Stimulated activated CD4-positive, alpha-beta T cell treated with anti-CD3 and anti-CD28 coated beads, Interleukin-4, amount 100 ng/mL, for 4 hours (primary cell): Measurements from ENCODE around the gene STK39.

Experiments
- DNase-seq, 2 experiments: peaks; one replicate each; pipeline ENCODE4 v3.0.0-alpha.2; 2020

The STK39 gene

GRCh38 chr2:168155680-168156079 is 91.7 kb downstream of the STK39 start:
- DNase-seq, result no peak

GRCh38 chr2:168155046-168155445 is 92.3 kb downstream of the STK39 start:
- no peak for DNase-seq

- no peak for DNase-seq
These were observed 94.4 kb downstream of the STK39 start for GRCh38 chr2:168152902-168153530.

DNA sequence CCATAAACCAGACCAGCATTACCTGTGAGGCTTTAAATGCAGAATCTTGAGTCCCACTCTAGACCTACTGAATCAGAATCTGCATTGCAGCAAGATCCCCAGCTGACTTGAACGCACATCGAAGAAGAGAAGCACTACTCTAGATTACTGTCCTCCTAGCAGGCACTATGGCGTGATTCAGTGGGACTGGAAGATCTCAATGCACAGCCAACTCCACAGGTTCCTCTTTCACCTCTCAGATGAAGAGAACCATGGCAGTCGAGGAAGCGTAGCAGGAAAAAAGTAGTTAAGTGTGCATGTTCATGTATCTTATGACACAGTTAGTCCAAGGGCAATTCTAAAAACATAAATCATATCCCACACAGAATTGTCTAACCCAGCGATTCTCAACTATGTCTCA is 97.4 kb downstream of the STK39 start:
- no peak for DNase-seq

DNA sequence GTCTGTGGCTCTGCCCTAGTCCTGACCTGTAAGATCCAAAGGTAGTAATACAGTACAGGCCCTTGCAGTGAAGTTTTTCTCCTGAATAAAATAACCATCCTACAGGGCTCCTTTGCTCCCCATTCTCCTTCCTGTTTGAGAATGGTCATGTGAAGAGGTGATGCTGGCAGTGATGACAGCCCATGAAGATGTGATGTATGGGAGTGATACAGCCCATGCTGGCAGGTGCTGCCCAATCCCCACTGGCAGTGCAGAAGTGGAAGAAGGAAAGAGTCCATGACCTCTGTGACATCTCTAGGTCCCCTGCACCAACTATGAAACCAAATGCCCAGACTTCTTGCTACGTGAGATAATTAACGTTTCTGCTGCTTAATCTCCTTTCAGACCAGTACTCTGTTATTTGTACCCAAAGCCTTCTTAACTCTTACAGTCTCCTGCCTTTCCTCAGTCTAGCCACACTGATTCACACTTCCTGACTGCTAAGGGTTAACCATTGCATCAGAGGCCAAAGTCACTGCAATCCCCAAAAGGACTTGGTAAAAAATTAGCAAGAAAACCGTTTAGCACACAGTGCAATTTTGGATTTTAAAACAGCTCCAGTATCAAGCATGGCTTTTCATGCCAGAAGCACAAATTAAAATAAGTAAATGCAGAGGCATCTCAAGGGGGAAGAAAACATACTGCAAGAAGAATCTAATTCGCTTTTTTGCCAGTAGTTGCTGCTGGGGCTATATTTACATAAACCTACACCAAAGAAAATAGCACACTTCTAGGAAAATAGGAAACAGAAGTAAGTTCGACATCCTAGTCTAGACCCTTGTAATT is 98.0 kb downstream of the STK39 start:
- DNase-seq, result no peak

GRCh38 chr2:168147830-168148794 is 99.3 kb downstream of the STK39 start:
- no peak for DNase-seq

GRCh38 chr2:168146892-168147810 is 100.2 kb downstream of the STK39 start:
- DNase-seq, result no peak

GRCh38 chr2:168145426-168146310 is 101.7 kb downstream of the STK39 start:
- DNase-seq, result no peak

DNA sequence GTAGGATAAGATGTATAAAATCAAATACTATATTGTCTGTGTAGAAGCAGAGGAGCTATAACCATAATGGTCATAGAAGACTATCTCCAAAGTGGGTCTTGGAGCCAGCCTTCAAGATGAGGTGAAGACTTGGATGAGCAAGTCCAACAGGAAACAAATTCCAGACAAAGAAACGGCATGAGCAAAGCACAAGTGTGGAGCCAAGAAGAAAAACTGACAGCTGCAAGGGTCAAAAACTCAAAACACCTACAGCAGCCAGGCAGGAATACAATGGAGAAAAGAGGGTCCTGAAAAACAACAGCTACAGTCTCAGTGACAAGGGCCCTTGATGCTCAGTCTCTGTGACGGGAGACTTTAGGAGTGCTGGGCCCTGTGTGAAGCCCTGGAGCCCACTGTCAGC is 102.4 kb downstream of the STK39 start:
- DNase-seq, result no peak

DNA sequence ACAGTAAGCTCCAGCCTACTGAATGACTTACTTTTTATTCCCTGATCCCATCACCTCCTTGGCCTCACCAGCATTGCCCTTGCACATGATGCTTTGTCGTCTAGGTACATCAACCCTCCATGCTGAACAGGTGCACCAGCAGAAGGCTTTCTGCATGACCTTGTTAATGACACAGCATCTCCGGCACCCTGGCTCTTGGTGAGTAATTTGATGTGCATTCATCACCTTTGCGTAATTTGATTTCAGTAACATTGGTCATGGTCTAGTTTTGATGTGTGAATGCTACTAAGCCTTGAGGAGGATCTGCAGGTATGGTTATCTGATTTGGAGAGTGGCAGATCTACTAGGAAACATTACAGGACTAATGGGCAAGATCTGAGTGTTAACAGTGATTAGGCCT is 103.6 kb downstream of the STK39 start:
- DNase-seq, result no peak

DNA sequence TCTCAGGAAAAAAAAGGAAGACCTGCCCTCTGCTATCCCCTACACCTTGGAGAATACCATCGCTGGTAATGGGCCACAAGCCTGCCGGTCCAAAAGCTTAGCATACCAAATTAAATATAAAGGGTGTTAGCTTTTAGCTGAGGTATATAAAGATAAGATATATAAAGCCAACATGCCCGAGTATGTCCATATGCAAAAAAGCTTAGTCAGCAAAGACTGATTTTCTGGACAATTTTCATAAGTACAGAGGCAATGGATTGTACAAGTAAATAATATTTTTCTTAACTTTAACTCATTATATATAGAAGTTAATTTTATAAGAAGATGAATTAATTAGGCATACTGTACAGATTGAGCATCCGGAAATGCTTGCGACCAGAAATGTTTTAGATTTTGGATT is 106.5 kb downstream of the STK39 start:
- DNase-seq, result no peak

GRCh38 chr2:168139852-168140251 is 107.5 kb downstream of the STK39 start:
- DNase-seq, result no peak

- DNase-seq, result no peak
These were observed 108.5 kb downstream of the STK39 start for GRCh38 chr2:168138901-168139300.

DNA sequence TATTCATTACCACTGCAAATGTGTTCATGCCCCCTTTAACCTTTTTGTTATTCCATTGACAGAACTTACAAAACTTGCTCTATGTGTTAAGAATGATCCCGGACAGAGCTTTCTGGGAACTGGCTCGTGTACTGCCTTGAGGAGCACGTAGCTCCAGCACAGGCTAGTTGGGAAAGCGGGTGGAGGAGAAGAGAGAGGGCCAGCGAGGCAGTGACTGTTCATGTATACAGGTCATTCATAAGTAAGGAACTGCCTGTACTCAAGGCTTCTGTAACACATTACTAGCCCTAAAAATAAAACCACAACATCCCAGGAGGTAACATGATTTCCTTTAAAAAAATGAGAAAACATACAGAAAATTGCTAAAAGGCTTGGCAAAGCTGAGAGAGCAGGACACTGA is 109.0 kb downstream of the STK39 start:
- DNase-seq, result no peak

- DNase-seq, result no peak
These were observed 109.8 kb downstream of the STK39 start for GRCh38 chr2:168137510-168138180.

DNA sequence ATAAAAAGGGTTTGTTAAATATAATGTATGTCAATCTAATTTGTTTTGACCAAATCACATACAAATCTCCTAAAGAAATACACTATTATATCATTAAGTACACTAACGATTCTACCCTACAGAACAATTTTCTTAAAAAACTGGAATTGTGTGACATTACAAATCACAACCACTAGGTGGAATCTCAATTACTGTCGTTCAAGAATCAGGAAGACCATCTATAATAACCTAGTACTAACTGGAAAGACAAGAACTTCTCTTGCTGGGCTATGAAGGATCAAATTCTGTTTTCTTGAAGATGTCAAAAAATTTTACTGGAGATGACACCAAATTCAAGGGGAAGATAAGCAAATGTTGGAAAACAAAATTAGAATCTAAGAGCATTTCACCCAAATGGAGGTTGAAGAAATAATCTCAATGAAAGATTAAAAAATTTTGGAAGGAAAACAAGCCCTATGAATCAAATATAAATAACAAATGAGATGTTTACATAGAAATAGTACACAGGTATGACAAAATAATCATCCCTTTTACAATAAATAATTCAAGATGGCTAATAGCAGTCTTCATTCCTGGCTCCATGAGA is 110.9 kb downstream of the STK39 start:
- no peak for DNase-seq

DNA sequence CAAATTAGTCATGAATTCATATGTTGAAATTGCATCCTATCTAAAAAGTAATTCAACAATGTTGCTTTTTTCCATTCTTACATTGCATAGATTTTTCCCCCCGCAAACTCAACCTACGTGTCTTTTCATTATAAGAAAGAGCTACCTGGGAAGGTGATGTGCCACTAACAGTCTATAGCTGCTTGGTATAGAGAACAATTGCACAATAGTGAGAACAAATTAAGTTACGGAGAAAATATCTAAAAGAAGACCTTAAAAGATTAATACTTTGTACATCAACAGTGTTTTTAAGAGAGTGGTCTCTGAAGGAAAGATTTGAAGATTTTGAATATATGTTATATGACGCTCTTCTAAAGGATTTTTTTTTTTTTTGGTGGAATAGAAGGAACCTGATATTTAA is 111.8 kb downstream of the STK39 start:
- DNase-seq, result no peak

DNA sequence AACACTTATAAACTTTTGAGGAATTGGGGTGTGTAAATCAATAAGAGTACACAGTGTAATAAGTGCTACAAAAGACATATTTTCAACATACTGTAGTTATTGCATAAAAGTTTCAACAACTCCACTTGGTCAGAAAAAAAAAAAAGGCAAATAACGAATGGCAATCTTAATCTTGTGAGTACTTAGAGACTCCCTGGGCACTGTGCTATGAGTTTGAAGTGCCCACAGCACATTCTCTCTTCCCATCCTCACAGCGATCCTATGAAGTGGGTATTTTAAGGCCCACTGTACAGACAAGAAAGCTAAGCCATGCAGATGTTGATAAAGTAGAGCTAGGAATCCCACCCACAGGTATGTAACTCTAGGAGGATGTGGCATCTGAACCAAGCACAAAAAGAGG is 112.3 kb downstream of the STK39 start:
- DNase-seq, result no peak

GRCh38 chr2:168134485-168134884 is 112.9 kb downstream of the STK39 start:
- DNase-seq, result no peak

GRCh38 chr2:168132389-168132788 is 115.0 kb downstream of the STK39 start:
- DNase-seq, result no peak
